NCI-H1092 (cell line): ENCODE measurements around the gene LITAF.
"Not testable (repeated sequence)": the region's sequence is repeated elsewhere in the genome, so short reads cannot be mapped to it uniquely, and the experiment has no call there.

Experiments
- DNase-seq: peaks from one replicate; lab custom pipeline; 2025; lab: John Stamatoyannopoulos, UW

The LITAF gene

GRCh38 chr16:11620243-11621003 lies 33.7 kb upstream of the LITAF start:
- DNase-seq, result no peak

GRCh38 chr16:11619327-11619851 lies 32.7 kb upstream of the LITAF start:
- no peak for DNase-seq

DNA sequence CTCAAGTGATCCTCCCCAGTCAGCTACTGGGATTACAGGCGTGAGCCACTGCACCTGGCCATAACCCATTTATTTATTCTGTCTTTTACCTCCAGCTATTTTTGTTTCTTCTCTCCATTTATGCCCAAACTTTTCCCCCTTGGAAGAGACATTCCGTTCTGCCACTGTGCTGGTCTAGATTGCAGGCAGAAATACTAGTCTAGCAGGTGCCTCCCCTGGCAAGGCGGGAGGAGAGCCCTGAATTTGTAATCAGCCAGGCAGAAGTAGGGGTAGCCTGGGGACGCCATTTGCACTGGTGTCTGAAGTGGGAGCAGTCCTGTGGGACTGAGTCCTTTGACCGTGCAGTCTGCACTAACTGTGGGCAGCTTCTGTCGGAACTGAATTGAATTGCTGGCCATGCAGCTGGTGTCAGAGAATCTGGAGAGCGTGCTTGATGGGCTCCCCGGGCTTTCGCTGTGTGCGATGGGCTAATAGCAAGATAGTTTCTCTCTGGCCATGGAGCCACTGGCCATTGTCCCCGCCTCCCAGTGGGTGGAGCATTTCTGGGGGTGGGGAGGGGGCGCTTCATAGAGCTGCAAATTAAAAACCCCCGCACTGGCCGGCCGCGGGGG lies 31.5 kb upstream of the LITAF start:
- no peak for DNase-seq

DNA sequence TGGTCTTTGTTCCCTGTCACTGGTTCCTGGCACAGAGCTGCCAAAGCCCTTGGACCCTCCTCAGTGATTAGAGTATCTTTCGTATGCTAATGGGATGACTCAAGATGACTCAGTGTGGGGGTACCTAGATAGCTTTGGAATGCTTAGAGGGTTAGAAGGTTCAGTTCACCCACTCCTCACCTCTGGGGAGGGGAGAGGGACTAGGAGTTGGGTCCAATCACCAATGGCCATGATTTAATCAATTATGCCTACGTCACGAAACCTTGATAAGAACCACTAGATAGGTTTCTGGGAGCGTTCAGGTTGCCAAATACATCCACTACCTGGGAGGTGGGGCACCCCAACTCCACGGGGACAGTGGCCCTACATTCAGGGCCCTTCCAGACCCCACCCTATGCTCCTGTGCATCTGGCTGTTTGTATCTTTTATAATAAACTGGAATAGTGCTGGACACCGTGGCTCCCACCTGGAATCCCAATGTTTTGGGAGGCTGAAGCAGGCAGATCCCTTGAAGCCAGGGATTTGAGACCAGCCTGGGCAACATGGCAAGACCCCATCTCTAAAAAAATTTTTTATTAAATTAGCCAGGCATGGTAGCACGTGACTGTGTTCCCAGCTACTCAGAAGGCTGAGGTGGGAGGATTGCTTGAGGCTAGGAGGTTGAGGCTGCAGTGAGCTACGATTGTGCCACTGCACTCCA lies 29.2 kb upstream of the LITAF start:
- DNase-seq, result no peak

DNA sequence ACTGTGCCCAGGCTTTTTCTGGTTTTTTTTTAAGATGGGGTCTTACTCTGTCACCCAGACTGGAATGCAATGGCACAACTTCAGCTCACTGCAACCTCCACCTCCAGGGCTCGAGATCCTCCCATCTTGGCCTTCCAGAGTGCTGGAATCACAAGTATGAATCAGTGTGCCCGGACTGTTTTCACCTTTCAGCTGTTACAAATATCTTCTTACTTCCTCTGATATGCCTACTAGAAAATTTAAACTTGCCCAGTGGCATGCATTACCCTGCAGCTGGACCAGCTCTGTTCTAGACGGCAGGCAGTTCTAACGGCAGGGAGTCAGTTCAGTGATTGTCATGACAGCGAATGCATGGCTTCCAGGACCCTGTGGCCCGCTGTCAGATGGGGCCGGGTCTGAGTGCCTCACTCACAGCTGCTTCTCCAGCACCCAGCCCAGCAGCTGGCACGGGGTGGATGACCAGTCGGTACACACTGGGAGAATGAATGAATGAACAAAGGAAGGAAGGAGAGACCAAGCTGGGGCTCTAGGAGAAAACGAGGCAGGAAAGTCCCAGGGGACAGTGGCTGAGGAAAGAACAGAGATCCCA lies 28.0 kb upstream of the LITAF start:
- no peak for DNase-seq

DNA sequence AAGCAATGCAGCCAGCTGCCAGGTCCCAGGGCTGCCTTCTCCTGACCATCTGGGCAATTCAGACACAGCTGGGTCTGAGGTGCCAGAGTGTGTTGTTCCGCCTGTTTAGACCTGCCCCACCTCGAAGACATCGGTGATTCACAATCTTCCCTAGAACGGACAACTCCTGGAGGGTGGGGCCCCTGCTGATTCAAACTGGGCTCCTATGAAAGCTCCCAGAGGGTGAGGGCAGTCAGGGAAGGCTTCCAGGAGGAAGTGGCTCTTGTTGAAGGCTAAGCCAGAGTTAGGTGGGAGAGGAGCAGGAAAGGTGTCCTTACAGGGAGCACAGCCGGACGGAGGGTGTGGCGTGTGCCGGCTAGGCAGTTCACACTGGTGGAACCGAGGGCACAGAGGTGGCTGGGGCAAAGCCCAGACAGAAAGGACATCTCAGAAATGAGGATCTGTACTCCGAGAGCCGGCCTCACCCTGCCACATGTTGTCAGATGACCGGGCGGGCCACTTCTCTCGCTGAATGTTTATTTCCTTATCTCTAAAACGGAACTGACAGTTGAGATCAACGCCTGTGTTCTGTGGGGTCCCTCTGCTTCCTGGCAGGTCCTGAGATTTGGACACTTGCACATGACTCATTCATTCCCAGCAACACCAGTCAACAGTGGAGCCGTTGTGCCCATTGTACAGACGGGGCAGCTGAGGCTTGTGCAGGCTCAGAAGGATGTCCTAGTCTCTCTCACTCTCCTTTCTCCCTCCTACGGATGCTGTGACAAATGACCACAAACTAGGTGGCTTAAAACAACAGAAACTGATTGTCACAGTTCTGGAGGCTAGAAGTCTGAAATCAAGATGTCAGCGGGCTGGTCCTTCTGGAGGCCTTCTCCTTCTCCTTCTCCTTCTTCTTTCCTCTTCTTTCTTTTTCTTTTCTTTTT lies 26.9 kb upstream of the LITAF start:
- DNase-seq, result no peak

- DNase-seq, result no peak
Observed at GRCh38 chr16:11612665-11613025, 25.9 kb upstream of the LITAF start.

DNA sequence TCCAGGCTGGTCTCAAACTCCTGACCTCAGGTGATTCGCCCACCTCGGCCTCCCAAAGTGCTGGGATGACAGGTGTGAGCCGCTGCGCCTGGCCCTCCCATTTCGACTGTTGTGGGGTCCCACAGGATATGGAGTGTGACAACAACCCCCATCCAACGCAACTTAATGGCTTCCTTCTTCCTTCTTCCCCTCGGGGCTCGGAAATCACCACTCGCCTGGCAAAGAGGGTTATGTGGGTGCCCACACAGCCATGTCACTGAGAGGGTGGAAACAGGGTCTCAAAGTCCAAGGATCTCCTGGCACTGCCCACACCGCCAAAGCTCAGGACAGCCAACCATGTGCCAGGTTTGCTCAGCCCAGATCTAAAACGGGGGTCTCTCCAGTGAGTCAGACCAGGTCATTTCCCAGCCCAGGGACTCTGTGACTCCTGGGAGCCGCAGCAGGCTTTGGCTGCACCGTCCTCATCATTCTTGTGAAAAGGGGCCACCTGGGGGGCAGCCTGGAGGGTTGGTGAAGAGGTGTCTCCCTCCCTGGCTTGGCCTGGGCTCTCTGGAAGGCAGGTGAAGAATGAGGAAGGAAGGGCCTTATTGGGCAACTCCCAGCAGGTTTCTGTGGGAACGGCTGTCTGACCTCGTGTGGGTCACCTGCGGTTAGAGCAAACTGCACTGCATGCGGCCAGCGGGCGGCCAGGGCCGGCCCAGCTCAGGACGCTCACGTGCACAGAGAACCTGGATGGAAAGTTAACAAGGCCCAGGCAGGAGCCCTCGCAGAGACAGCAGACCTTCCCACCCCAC lies 25.3 kb upstream of the LITAF start:
- no peak for DNase-seq

- no peak for DNase-seq
Observed at GRCh38 chr16:11610580-11610979, 23.9 kb upstream of the LITAF start.

GRCh38 chr16:11610121-11610505 lies 23.4 kb upstream of the LITAF start:
- no peak for DNase-seq

DNA sequence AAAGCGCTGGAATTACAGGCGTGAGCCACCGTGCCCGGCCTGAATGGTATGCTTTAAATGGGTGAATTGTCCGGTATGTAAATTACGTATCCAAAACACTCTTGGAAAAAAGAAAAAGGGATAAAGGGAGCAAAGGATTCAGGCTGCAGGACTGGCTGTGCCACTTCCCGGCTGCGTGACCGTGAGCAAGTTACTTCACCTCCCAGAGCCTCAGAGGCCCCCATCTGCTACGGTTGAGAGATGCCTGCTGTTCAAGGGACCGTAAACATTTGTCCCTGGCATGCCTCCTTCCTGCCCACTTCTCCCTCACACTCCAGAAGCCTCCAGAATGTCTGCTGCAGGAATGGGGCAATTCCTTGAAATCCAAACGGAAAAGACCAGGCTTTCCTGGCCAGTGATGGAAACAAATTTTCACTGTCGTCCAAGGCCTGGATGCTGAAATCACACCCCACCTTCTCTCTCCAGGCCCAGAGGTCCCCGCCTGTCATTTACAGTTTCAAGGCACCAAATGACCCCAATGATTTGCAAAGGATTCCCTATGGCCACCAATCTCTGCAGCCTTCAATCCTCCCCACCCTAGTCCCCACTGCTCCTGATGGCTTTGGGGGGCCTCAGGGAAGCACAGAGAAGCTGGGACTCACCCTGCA lies 22.9 kb upstream of the LITAF start:
- DNase-seq, result no peak

GRCh38 chr16:11605891-11606290 lies 19.2 kb upstream of the LITAF start:
- DNase-seq, result no peak

DNA sequence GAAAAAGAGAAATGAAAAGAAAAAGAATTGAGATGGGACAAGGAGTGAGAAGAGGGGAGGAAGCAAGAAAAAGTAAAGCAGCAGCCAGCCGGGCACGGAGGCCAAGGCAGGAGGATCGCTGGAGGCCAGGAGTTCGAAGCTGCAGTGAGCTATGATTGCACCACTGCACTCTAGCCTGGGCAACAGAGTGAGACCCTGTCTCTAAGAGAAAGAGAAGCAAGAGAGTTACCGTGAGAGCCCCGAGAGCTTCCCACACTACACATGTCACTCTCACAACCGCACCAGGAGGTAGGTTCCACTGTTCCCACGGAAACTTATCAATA lies 18.8 kb upstream of the LITAF start:
- DNase-seq, result no peak

GRCh38 chr16:11604783-11605563 lies 18.3 kb upstream of the LITAF start:
- no peak for DNase-seq

GRCh38 chr16:11604296-11604695 lies 17.6 kb upstream of the LITAF start:
- DNase-seq, result not testable (repeated sequence)

- no peak for DNase-seq
Observed at GRCh38 chr16:11603331-11603750, 16.6 kb upstream of the LITAF start.

GRCh38 chr16:11602321-11602720 lies 15.6 kb upstream of the LITAF start:
- no peak for DNase-seq

- no peak for DNase-seq
Observed at GRCh38 chr16:11601911-11602310, 15.2 kb upstream of the LITAF start.

- no peak for DNase-seq
Observed at GRCh38 chr16:11601425-11601824, 14.7 kb upstream of the LITAF start.

GRCh38 chr16:11599579-11599978 lies 12.9 kb upstream of the LITAF start:
- DNase-seq, result no peak
